Measurements from ENCODE around the gene PRDM2.
"Not testable (repeated sequence)": the region's sequence is repeated elsewhere in the genome, so short reads cannot be mapped to it uniquely, and the experiment has no call there.

PRDM2 gene

DNA sequence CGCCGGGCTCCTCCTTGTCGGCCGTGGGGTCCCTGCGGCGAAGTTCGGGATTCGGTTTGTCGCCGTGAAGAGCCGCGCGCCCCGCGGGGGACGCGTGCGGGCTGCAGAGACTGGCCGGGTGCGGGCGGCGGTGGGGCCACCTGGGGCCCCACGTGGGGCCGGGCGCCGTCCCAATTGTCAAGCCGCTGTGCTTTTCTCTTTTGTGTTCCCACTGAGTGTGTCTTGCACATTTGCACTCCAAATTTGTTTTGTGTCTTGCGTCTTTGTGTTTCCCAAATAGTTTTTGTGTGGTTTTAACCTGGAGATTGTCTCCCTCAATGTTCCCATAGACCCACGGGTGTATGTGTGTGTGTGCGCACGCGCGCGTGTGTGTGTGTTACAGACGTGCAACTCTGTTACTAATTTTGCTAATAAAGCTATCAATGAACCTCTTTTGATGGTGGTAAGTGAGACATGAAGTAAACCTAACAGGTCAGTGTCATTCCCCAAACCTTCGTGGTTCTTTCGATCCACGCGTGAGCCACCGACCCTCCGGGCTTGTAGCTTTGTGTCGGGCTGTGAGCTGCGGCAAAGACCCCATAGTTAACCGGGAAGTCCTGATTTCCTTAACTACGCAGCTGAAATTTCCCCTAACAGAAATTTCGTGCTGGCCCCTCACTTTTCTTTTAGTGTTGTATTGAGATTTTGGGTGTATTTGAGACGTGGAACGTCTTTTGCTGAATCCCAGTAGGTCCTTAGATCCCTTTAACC, 708 bp downstream of the PRDM2 start:
- peak; percentile 67 for DNase-seq

DNA sequence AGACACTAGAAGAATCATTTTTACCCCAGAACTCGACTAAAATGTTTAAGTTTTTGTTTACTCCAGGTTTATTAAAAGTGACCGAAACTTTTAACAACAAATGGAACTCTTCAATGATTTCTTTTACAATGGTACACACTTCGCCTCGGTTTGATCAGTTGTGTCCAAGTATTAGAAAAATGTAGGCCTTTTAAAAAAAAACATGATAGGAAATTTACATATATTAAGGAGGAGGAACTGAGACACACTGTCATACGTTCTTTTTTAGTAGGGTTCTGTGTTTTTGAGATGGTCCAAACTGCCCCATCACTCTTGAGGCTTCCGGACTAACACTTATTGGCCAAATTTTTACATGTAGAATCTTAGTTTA, 1.3 kb downstream of the PRDM2 start:
- no peak for DNase-seq

DNA sequence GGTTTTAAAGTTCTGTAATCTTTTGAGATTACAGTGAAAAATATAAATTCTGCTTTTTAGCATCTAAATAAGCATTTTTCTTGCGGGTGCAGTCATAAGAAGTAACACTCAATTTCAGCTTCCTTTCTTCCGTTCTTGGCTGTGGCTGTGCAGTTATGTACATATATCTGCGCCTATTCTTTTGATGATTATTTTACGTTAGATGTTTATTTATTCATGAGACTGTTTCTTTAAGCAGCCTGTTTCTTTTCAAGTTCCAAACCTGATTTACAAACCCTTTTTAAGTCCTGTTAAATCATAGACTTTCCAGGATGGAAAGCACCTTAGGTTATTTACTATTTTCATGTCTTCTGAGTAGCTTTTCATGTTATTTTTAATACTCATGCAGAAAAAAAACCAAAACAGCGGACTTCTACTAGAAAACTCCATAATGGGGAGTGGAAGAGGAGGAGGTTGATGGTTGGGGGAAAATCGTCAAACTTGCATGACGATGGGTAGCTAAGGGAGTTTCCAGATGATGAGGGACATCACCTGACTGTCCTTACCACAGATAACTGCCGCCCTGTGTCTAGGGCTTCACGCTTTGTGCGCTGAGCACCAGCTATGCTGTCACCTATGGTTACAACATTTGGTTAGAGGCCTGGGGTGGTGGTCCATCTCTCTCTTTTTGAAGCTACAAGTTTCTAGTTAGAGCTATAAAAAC, 2.6 kb downstream of the PRDM2 start:
- peak; percentile 91 for DNase-seq

DNA sequence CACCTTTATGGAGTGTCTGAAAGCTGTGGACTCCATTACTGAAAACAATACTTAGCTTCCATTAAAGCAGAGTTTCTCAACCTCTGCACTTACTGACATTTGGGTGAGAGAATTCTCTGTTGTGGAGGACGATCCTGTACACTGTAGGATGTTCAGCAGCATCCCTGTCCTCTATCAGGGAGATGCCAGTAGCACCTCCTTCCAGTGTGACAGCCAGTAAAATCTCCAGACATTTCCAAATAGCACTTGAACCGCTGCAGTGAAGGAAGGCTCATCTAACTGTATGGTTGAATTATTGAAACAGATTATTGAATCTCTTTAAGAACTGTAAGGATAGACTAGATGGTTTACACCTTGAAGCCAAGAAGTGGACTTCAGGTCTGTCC, 3.1 kb downstream of the PRDM2 start:
- DNase-seq, result no peak

DNA sequence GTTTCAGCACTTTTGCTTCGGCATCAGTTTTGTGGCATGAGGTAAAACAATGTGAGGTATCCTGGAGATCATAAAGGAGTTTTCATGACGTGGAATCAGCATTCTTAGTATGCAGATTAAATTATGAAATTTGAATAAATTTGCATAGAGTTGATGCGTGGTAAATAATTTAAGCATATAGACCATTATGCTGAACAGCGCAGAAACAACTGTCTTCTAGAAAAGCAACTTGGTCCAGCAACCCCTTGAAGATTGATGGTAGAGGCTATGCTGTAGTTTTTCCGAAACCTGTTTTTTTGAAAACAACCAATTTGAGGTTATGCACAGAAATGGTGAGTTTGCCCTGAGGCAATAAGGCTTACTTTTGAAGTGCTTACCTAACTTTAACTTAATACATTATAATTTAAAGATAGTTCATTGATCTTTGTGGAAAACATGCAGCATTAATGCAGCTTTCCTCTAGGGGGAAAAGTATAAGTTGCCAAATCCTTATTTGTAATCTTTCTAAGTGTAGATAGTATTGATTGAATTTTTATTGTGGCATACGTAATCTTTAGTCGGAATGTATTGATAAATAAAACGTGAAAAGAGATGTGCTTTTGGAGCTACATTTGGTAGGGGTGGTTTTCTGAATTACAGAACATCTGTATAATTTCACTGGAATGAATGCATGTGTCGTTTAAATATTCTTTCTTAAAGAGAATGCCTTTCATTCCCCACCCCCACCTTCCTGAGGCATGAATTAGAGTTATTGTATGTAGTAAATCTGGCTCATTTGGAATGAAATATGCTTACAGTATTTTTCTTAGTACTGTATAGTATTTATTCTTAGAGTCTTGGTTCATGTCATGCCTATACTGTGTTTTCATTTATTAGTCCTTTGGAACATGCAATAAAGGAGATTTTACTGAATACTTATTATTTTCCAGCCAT, 3.8 kb downstream of the PRDM2 start:
- DNase-seq, result no peak

DNA sequence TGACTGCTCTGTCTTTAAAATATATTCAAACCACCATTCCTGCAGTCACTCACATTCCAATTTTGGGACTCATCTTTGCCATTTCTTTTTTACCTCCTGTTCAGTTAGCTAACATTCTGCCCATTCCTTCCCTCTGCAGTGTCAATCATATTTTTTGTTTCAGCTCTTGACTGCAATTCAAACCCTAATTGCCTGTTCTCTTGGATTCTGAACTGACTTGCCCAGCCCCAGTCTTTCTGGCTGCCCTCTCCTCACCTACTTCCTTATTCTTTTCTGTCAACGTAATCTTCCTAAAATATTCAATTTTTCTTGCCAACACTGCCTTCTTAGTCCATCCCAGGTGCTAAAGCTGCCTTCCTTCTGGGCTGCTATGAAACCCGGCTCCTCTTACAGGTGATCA, 6.1 kb downstream of the PRDM2 start:
- no peak for DNase-seq

DNA sequence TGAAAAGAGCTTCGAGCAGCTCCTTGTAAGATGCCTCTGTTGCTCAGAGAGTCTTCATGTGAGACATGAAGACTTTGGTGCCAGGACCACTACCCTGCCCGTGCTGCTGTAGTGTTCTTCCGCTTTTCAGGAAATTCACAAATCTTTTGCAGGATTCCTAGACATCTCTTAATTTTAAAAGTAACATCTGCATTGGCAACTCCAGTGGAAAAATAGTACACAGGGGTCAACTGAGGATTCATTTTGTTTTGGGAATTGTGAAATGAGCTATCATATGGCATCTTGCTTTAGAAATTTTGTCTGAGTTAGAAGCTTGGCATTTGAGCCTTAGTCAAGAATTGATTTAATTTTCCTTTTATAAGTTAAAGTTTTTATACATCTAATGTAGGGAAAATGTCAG, 7.2 kb downstream of the PRDM2 start:
- no peak for DNase-seq

DNA sequence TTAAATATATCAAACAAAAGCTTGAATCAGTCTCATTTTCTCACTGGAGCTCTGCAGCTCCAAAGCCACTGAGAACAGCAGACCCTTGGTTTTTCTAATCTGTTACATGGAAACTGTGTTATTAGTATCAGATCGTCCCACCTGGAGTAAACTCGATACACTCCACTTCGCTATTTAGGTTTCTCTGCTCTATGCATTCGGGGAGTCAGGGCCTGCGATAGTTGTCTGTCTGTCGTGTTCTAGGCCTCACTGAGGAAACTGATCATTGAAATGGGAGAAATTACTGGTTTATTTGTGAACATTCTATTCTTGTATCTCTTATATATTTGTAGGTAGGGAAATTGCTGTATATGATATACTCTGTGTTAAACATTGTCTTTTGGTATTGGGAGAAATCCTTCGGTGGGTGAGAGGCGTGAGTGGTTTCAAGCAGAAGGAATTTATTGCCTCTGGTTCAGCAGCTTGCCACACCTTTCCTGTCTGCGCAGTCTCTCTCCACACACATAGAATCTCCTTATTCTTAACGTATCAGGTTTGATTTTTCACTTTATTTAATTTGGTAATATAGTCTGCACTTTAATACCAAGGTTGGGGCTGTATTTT, 8.5 kb downstream of the PRDM2 start:
- DNase-seq, result no peak

DNA sequence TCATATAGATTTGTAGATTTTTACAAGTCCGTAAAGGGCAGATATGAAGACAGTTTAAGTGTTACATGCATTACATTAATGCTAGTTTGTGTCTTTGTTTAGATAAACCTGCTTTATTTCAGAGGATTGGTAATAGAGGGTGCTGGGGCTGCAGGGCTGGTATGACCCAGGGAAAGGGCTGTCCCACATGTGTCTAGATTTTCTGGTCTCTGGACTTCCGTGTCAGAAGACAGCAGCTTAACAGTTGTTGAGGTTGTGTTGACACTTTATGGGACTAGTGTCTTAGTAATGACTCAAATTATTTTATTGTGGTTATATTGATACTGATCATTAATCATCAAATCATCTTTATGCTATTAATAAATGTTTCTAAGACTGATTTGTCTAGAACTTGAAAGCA, 10.1 kb downstream of the PRDM2 start:
- no peak for DNase-seq

DNA sequence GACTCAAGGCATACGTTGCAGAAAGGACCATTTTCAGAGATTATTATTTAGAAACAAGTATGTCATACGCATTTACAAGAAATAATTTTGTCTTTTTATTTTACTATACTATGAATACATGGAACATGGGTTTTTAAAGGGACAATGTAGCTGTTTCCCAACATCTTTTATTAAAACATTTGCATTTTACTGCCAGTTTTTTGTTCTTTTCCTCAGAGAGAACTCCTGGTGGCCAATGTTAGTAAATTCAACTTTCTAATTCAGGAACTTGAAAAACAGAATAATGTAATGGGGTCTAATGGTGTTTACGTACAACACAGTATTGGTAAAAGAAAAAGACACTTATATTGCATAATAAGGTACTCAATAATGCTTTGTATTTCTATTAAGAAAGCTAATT, 14.9 kb downstream of the PRDM2 start:
- DNase-seq, result no peak

DNA sequence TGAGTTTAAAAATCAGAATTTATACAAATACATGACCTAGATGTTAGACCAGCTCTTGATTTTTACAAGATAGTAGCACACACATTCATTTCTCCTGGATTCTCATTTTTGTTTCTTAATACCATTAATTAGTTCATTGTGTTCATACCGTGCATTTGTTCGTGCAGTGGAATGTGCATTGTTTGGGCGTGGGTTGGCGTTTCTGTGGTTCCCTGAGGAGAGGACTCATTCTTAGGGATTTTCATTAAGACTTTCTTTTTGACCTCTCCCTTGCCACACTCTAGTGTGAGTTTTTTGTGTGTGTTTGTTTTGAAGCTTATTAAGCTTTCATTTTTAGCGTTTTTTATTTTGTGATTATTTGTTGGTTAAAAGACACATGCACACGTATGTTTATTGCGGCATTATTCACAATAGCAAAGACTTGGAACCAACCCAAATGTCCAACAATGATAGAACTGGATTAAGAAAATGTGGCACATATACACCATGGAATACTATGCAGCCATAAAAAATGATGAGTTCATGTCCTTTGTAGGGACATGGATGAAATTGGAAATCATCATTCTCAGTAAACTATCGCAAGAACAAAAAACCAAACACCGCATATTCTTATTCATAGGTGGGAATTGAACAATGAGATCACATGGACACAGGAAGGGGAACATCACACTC, 15.8 kb downstream of the PRDM2 start:
- DNase-seq, result not testable (repeated sequence)

DNA sequence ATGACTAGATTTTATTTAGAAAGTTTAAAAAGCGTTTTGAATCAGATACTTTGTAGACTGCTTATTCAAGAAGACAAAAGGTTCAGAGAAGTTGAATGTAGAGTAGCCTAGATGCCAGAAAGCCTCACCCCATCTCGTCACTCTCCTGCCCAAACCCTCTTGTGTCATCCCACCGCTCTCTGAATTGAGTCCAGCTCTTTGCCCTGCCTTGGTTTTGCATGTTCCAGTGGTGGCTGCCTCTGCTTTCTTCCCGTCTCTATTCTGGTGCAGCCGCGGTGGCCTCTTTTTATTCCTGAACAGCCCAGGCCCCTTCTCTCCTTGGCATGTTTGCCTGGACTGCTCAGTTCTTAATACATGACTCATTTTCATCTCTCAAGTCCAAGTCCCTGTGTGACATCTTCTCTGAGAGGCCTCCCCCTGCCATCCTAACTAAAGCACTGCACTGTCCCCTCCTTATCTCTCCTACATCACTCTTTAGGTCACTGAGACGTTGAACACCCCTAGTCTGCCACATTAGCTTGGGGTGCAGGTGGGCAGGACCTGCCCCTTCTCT, 22.9 kb downstream of the PRDM2 start:
- no peak for DNase-seq

DNA sequence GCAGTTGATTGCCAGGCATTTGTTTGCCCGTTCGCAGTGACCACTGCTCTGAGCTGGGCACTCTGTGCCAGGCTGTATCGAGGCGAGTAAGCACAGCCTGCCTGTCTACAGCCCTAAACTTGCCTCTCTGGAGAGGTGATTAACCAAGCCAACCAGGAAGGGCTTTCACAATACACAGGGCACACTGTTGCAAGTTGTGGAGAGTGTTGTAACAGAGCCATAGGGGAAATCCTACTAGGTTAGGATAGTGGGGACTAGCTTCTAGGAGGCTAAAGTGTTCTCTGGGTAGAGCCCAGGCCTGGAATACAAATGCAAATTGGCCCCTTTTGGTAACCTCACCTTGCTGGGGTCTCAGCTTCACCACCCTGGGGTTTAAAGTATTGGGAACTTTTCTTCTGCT, 23.8 kb downstream of the PRDM2 start:
- DNase-seq, result peak; percentile 37

DNA sequence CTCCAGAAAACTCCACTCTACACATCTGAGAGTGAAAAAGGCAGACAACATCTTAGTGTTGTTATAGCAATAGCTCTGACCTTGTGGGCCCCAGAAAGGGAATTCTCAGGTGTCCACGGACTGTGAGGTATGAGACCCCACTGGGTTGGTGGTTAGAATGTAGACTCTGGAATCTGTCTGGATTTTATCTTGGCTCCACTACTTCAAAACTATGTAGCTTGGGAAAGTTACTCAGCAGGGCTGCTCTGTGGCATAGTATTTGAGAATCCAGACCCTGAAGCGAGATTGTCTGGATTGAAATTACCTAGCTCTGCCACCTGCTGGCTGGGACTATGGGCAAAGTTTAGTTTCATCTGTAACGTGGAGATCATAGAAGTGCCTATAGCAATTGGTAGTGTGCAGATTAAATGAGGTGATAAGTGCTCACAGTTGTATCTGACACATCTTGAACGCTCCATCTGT, 25.8 kb downstream of the PRDM2 start:
- DNase-seq, result peak; percentile 66

DNA sequence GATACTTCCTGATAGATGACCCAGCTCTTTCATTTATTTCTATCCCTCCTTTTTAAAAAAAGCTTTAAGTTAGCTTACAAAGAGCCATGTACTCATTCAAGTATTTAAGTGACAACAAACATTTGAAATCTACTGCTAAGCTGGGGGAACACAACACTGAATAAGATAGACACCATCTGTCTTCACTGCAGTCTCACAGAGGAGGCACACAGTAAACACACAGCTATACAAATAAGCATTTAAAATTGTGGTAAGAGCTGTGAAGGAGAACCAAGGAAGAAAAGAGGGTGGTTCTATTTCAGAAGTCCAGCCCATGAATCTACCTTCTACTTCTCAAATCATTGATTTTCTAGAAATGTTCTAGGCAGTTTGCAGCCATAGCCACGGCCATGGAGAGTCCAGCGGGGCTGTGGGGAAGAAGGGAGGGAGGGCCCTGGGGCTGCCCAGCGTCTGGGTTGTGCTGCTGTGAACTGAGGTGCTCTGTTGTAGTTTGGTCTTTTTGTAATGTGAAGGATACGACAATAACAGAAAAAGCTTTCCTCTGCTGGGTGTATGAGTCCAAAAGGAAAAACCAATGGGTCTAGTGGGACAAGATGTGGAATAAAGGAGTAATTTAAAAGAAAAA, 28.2 kb downstream of the PRDM2 start:
- no peak for DNase-seq

DNA sequence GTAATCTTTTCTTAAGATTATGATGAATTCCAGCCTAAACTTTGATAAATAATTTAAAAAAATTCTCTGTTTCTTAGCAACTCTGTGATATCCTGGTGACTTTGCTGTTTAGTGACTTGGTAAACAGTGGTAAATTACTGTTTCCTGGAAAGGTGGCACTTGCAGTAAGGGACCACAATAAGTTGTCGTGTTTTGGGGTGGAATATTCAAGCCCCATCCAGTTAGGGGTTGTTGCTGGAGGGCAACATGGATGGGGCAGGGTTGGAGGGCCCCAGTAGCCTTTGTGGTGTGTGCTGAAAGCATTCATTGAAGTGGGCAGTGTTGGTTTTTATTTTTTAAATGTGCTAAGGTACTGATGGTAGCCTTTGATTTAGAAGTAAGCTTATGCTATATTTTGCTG, 30.3 kb downstream of the PRDM2 start:
- DNase-seq, result peak; percentile 26

DNA sequence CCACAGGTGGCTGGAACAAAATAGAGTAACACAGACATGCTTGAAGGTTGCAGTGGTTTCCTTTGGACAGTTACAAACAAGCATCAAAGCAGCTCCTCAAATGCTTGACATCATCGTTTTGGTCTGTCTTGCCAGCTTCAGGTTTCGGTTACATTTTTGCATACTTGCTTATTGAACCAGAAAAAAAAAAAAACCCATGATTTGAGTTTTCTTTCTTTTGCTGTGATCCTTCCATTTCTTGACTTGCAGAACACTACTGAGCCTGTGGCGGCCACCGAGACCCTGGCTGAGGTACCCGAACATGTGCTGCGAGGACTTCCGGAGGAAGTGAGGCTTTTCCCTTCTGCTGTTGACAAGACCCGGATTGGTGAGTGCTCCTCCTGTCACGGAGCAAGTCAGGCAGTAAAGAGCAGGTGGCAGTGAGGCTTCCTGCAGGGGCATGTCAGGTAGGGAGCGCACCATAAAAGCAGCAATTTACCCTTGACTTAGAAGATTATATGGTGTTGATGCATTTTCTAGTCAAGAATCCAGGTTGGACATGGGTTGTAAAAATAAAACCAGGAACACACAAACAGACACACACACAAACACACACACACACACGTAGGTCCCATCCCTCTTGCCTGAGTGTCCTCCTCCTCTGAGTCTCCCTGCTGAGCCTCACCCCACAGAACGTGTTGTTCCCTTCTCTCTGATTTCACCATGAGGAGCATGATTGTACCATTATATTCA, 30.9 kb downstream of the PRDM2 start:
- peak; percentile 94 for DNase-seq

DNA sequence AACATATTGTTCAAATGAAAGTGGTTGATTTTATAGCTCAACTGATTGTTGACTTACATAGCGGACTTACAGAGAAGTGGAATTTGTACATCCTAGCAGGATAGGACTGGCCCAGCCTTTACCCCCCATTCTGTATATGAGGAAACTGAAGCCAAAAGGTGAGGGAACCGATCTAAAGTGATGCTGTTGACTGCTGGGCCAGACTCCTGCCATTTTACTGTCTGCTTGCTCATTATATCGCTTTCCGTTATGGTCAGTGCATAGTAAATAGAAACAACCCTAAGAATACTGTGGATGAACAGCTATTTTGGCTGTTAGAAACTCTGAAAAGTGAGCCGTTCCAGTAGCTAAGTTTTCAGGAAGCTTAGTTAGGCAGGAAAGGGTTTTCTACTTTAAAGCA, 31.9 kb downstream of the PRDM2 start:
- no peak for DNase-seq

DNA sequence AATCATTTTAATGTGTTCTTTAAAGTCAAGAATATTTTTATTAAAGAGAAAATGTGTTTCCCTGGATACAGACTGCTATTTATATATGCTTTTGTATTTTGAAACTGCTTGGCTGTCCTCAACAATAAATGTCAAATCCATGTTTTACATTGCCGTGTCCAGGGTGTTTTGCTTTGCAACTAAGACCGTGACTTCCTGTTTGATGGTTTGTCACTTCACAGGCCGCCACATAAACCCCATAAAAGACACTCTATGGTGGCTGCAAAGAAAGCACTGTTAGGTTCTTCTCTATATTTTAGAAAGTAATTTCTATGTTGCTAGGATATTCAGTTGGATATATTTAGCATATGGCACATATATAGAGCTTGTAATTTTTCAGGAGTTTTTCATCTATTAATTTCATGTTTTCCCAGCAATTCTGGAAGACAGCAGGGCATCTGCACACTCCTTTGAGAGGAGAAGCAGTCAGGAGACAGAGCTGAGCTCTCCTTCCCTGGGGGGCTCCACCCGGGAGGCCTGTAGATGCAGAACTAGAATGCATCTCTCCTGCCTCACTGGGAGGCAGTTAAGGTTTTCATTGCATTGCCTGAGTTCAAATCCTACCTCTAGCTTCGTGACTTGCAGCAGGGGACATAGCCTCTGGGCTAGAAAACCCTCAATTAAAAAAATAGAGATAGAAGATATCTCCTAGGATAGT, 33.1 kb downstream of the PRDM2 start:
- peak; percentile 31 for DNase-seq

DNA sequence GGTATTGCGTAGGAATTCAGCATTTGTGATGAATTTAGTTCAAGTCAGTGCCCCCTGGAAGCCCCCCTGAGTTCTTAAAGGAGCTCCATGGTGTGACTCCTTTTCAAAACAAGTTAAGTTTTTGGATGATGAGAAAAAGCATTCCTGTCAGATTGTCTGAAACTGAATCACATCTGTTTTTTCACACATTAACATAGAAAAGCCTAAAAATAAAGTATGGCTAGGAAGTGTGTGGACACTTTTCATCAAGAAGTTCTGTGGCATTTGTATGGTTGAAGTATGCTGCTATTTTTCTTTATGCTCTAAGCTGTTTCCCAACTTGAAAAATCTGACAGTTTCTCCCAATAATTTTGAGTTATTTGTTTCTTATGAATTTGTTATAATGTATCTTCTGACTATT, 33.7 kb downstream of the PRDM2 start:
- DNase-seq, result no peak
